HCT116 (cell line): ENCODE measurements around the gene INSRR. TPM values are rescaled to one million over a fixed set of nuclear protein-coding genes. Genes with fewer than 3 reads are reported as not detected.

Source experiments
- ATAC-seq: fragments of 200-7000 bp; cut with Tn5 transposase; 2 replicates; pipeline ENCODE4 v1.9.1; 2020; ENCODE audit warnings: mild to moderate bottlenecking, moderate library complexity
- BruUV-seq: library from RNA; stranded (reverse); fragments of 400-500 nt; replicated peaks from 2 replicates; lab custom pipeline; 2021; lab: Mats Ljungman, UMichigan
- CTCF ChIA-PET: fragments of 300-600 bp; sonication (Branson Sonifier 250); formaldehyde crosslinking; loops from one replicate; lab custom pipeline; 2021; ENCODE audit warnings: antibody characterized with exemption; lab: Charles Lee
- POLR2A ChIA-PET: fragments of 300-600, 350-600 bp; sonication (Branson Sonifier 250); formaldehyde crosslinking; loops from one replicate; lab custom pipeline; 2021; ENCODE audit warnings: antibody characterized with exemption; lab: Charles Lee
- RAD21 ChIA-PET, 2 experiments: fragments of 300-600 bp; sonication (Branson Sonifier 250); formaldehyde crosslinking; loops; one replicate each; lab custom pipeline; 2023; ENCODE audit warnings: low total read pairs in 2 of 2; ENCODE audit not compliant: uncharacterized antibody in 2 of 2, unreplicated experiment in 2 of 2, low non-redundant PET in 1 of 2; lab: Charles Lee
- DNase-seq: peaks from one replicate; pipeline ENCODE4 v3.0.0-alpha.2; 2010; ENCODE audit warnings: low read depth, low spot score
- H2AFZ ChIP-seq: fragments of 200-600 bp; shearing (Covaris generic), sonication (generic); 2 replicates; pipeline ENCODE4 v1.6.1; 2017; ENCODE audit warnings: low read depth, mixed run types, mixed read lengths, antibody characterized with exemption, low read length; ENCODE audit not compliant: poor library complexity, severe bottlenecking
- H3K27ac ChIP-seq: 2 replicates; pipeline ENCODE4 v1.5.1; 2012; ENCODE audit warnings: low read depth, low read length
- H3K27me3 ChIP-seq: fragments of 200-600 bp; sonication (generic); 2 replicates; pipeline ENCODE4 v1.6.1; 2016; ENCODE audit warnings: mixed run types, low read length, mixed read lengths; ENCODE audit not compliant: insufficient read depth
- H3K36me3 ChIP-seq, 2 experiments: fragments of 200-500 bp in 1 of 2; fragments of 200-600 bp in 1 of 2; sonication (Bioruptor generic) in 1 of 2; sonication (generic) in 1 of 2; 2 replicates each; pipeline versions ENCODE4 v1.5.1 to v1.6.1; 2014 to 2016; ENCODE audit warnings: low read length in 2 of 2, inconsistent platforms in 1 of 2, mixed read lengths in 1 of 2, mixed run types in 1 of 2; ENCODE audit not compliant: insufficient read depth in 2 of 2, control insufficient read depth in 1 of 2
- H3K4me1 ChIP-seq, 2 experiments: fragments of 200-600 bp in 1 of 2; sonication (generic) in 1 of 2; 2 replicates each; pipeline versions ENCODE4 v1.5.1 to v1.6.1; 2012 to 2017; ENCODE audit warnings: low read length in 2 of 2, inconsistent platforms in 1 of 2, mild to moderate bottlenecking in 1 of 2, mixed read lengths in 1 of 2, mixed run types in 1 of 2, moderate library complexity in 1 of 2; ENCODE audit not compliant: insufficient read depth in 2 of 2, control insufficient read depth in 1 of 2
- H3K4me2 ChIP-seq: fragments of 200-600 bp; sonication (generic); 2 replicates; pipeline ENCODE4 v1.6.1; 2017; ENCODE audit warnings: mixed run types, low read length, mixed read lengths
- H3K4me3 ChIP-seq, 2 experiments: fragments of 200-600 bp in 1 of 2; sonication (generic) in 1 of 2; replicated peaks in 1 of 2; 2 replicates each; pipeline ENCODE4 v1.5.1; 2011 to 2016; ENCODE audit warnings: low read length in 2 of 2, control low read depth in 1 of 2, low read depth in 1 of 2, mild to moderate bottlenecking in 1 of 2, mixed read lengths in 1 of 2, mixed run types in 1 of 2
- H3K79me2 ChIP-seq: fragments of 200-600 bp; sonication (generic); 2 replicates; pipeline ENCODE4 v1.6.1; 2017; ENCODE audit warnings: mild to moderate bottlenecking, mixed run types, low read length, moderate library complexity, mixed read lengths; ENCODE audit not compliant: insufficient read depth
- H3K9ac ChIP-seq: fragments of 200-600 bp; sonication (generic); 2 replicates; pipeline ENCODE4 v1.6.1; 2016; ENCODE audit warnings: low read length, mixed read lengths
- H3K9me2 ChIP-seq: fragments of 200-600 bp; sonication (generic), shearing (Covaris generic); 2 replicates; pipeline ENCODE4 v1.6.1; 2017; ENCODE audit warnings: mixed run types, mild to moderate bottlenecking, moderate library complexity; ENCODE audit not compliant: insufficient read depth
- H3K9me3 ChIP-seq, 2 experiments: fragments of 200-500 bp in 1 of 2; fragments of 200-600 bp in 1 of 2; sonication (Bioruptor generic) in 1 of 2; sonication (generic) in 1 of 2; 2 replicates each; pipeline ENCODE4 v1.6.1; 2014 to 2017; ENCODE audit warnings: low read length in 2 of 2, mixed read lengths in 2 of 2, inconsistent platforms in 1 of 2, low read depth in 1 of 2, mild to moderate bottlenecking in 1 of 2, mixed run types in 1 of 2, moderate library complexity in 1 of 2; ENCODE audit not compliant: control insufficient read depth in 1 of 2, insufficient read depth in 1 of 2
- H4K20me1 ChIP-seq: fragments of 200-600 bp; sonication (generic), shearing (Covaris generic); 2 replicates; pipeline ENCODE4 v1.6.1; 2017; ENCODE audit warnings: mixed run types, mild to moderate bottlenecking, moderate library complexity; ENCODE audit not compliant: insufficient read depth
- CBX3 ChIP-seq: IDR thresholded peaks from 2 replicates; pipeline ENCODE4 v1.6.1; 2012; ENCODE audit warnings: low read depth
- CEBPB ChIP-seq: IDR thresholded peaks from 2 replicates; pipeline ENCODE4 v1.6.1; 2012; ENCODE audit warnings: low read depth
- CTCF ChIP-seq, 3 experiments: fragments of 200-600 bp in 1 of 3; sonication (generic) in 1 of 3; IDR thresholded peaks in 2 of 3; conservative IDR thresholded peaks in 1 of 3; 2 replicates each; pipeline ENCODE4 v1.5.1; 2012 to 2017; ENCODE audit warnings: low read depth in 2 of 3, low read length in 2 of 3, antibody characterized with exemption in 1 of 3, borderline replicate concordance in 1 of 3, control low read depth in 1 of 3, mild to moderate bottlenecking in 1 of 3, mixed read lengths in 1 of 3, mixed run types in 1 of 3, moderate library complexity in 1 of 3; ENCODE audit not compliant: insufficient read depth in 1 of 3
- EGR1 ChIP-seq: IDR thresholded peaks from 2 replicates; pipeline ENCODE4 v1.6.1; 2012; ENCODE audit warnings: low read depth
- ELF1 ChIP-seq: IDR thresholded peaks from 2 replicates; pipeline ENCODE4 v1.6.1; 2012; ENCODE audit warnings: low read depth, borderline replicate concordance
- EZH2 ChIP-seq: fragments of 200-600 bp; sonication (generic); IDR thresholded peaks from 2 replicates; pipeline ENCODE4 v1.6.1; 2017; ENCODE audit warnings: antibody characterized with exemption, mixed run types
- MAX ChIP-seq: IDR thresholded peaks from 2 replicates; pipeline ENCODE4 v1.6.1; 2012
- POLR2A ChIP-seq: IDR thresholded peaks from 2 replicates; pipeline ENCODE4 v1.7.0; 2011; ENCODE audit warnings: borderline replicate concordance; ENCODE audit not compliant: insufficient read depth, insufficient read length; ENCODE audit errors: extremely low read depth
- RAD21 ChIP-seq: IDR thresholded peaks from 2 replicates; pipeline ENCODE4 v1.6.1; 2012; ENCODE audit warnings: low read depth, mild to moderate bottlenecking
- SRF ChIP-seq: IDR thresholded peaks from 2 replicates; pipeline ENCODE4 v1.6.1; 2012; ENCODE audit warnings: low read depth
- TCF7L2 ChIP-seq: IDR thresholded peaks from 2 replicates; pipeline ENCODE4 v1.7.0; 2011; ENCODE audit warnings: borderline replicate concordance, inconsistent platforms; ENCODE audit not compliant: insufficient read depth, insufficient read length; ENCODE audit errors: extremely low read depth
- ZFX ChIP-seq: fragments of 450-650 bp; IDR thresholded peaks from 2 replicates; pipeline ENCODE4 v1.6.1; 2017
- intact Hi-C: fragments of 100-400 bp; cut with micrococcal nuclease; formaldehyde crosslinking; loops from 2 replicates; pipeline ENCODE4 v1.10.0; 2022
- total RNA-seq: library from RNA; stranded (reverse); gene quantifications from one replicate; pipeline ENCODE4 v1.2.1, GENCODE V29; 2021; ENCODE audit not compliant: unreplicated experiment

INSRR gene
- total RNA-seq, 1 experiment from 2014 or later, result not detected

GRCh38 chr1:156813750-156814570, 45.0 kb downstream of the INSRR start:
- Histone ChIP-seq H3K4me3 (peak overlapping the region; percentile 48 to 66), H3K9me3 (no peaks in the 10 kb centered on the region), H3K9me2 (no peaks in the 10 kb centered on the region), H3K4me1 (peaks cover 15 to 40% of the 10 kb centered on the region in 2 experiments; a peak in 3 of 4 replicates), H3K9ac (peak overlapping the region; percentile 73), H3K79me2 (no peaks in the 10 kb centered on the region), H3K27ac (peak overlapping the region; percentile 51; the same call in 1 of the 2 replicates), H2AFZ (peak overlapping the region; percentile 65), H4K20me1 (no peaks in the 10 kb centered on the region), H3K4me2 (peak overlapping the region; percentile 99), H3K36me3 (no peaks in the 10 kb centered on the region), H3K27me3 (no peaks in the 10 kb centered on the region)
- TF ChIP-seq CEBPB (no peak), EZH2 (no peak), ELF1 (no peak), TCF7L2 (peak; percentile 22), MAX (peak; percentile 100), CTCF (IDR thresholded peaks at IDR 0.05 in 2 of 3, conservative IDR thresholded peaks at IDR 0.05 in 1 of 3; ENCODE audit: borderline replicate concordance in 1 of 3, insufficient read depth in 1 of 3, low read depth in 2 of 3, low read length in 2 of 3) (peak in 2 of 3 experiments; percentile 57 to 73; a peak in 4 of 6 replicates), SRF (no peak), CBX3 (peak; percentile 25; the same call in 1 of the 2 replicates), RAD21 (no peak), POLR2A (peak; percentile 68), ZFX (peak; percentile 39; the same call in 1 of the 2 replicates), EGR1 (peak; percentile 81)
- RAD21 ChIA-PET, result interaction anchor here in 1 of 2 experiments (0.7 kb wide), 1 partner anchor 45 kb away, joined by 3 read pairs; the partner anchor contains the start of gene INSRR
- ATAC-seq (peak; percentile 85), DNase-seq (peak; percentile 19)
- CTCF ChIA-PET, result interaction anchor here (0.9 to 2.0 kb wide), 6 partner anchors 8 to 87 kb away, joined by 3 to 9 read pairs (median 5); partner anchors contain the start of gene INSRR
- TSS peak; percentile 61 for BruUV-seq
- POLR2A ChIA-PET, result interaction anchor here (1.1 kb wide), 1 partner anchor 9 kb away, joined by 3 read pairs; no protein-coding TSS in a partner anchor
- intact Hi-C loops, result no loop called here
